ENCODE results near the gene NXT1. TPM values are rescaled to one million over a fixed set of nuclear protein-coding genes. Genes with fewer than 3 reads are reported as not detected.

NXT1 gene
- total RNA-seq, 4 donors from 2014 or later, result 18.3 to 64.5 (median 43.9) TPM

- no peak overlapping the region for H3K4me3 ChIP-seq
- no peak for TF ChIP-seq CTCF (IDR thresholded peaks at IDR 0.05)
- TF ChIP-seq POLR2A (IDR thresholded peaks at IDR 0.05), result no peak
- TF ChIP-seq EP300 (IDR thresholded peaks at IDR 0.05), result no peak
- TF ChIP-seq POLR2AphosphoS5 (IDR thresholded peaks at IDR 0.05), result no peak
- H3K4me1 ChIP-seq, result no peaks in the 10 kb centered on the region
- H3K27me3 ChIP-seq, result no peaks in the 10 kb centered on the region
- no peaks in the 10 kb centered on the region for H3K36me3 ChIP-seq
- H3K9me3 ChIP-seq, result peaks cover 3% of the 10 kb centered on the region
- H3K27ac ChIP-seq, result no peak overlapping the region
- DNase-seq (ENCODE audit: low spot score in 2 of 2), result no peak
- 95% methylated on average over 10 of the region's 15 CpGs for WGBS
Observed at GRCh38 chr20:23327617-23328333, 22.8 kb upstream of the NXT1 start.

- TF ChIP-seq CTCF (IDR thresholded peaks at IDR 0.05) (no peak), POLR2A (IDR thresholded peaks at IDR 0.05) (no peak), EP300 (IDR thresholded peaks at IDR 0.05) (no peak), POLR2AphosphoS5 (IDR thresholded peaks at IDR 0.05) (no peak)
- 67% methylated on average over 8 of the region's 8 CpGs for WGBS
- no peak overlapping the region for H3K4me3 ChIP-seq
- H3K9me3 ChIP-seq, result peaks cover 3% of the 10 kb centered on the region
- H3K27ac ChIP-seq, result no peak overlapping the region
- H3K4me1 ChIP-seq, result no peaks in the 10 kb centered on the region
- no peak for DNase-seq (ENCODE audit: low spot score in 2 of 2)
- H3K36me3 ChIP-seq, result no peaks in the 10 kb centered on the region
- no peaks in the 10 kb centered on the region for H3K27me3 ChIP-seq
Observed at GRCh38 chr20:23331450-23332350, 18.9 kb upstream of the NXT1 start.

GRCh38 chr20:23332467-23332866 is 18.1 kb upstream of the NXT1 start:
- TF ChIP-seq CTCF (IDR thresholded peaks at IDR 0.05) (no peak), POLR2AphosphoS5 (IDR thresholded peaks at IDR 0.05) (no peak), POLR2A (IDR thresholded peaks at IDR 0.05) (no peak), EP300 (IDR thresholded peaks at IDR 0.05) (no peak)
- Histone ChIP-seq H3K9me3 (peaks cover 3% of the 10 kb centered on the region), H3K4me3 (no peak overlapping the region), H3K27me3 (no peaks in the 10 kb centered on the region), H3K27ac (no peak overlapping the region), H3K36me3 (no peaks in the 10 kb centered on the region), H3K4me1 (peaks cover 2% of the 10 kb centered on the region)
- no peak for DNase-seq (ENCODE audit: low spot score in 2 of 2)
- WGBS, result 54% methylated on average over 2 of the region's 2 CpGs

GRCh38 chr20:23334111-23334510 is 16.5 kb upstream of the NXT1 start:
- H3K27ac ChIP-seq, result no peak overlapping the region
- no peak overlapping the region for H3K4me3 ChIP-seq
- no peaks in the 10 kb centered on the region for H3K27me3 ChIP-seq
- TF ChIP-seq EP300 (IDR thresholded peaks at IDR 0.05) (no peak), POLR2AphosphoS5 (IDR thresholded peaks at IDR 0.05) (no peak)
- H3K9me3 ChIP-seq, result peaks cover 3% of the 10 kb centered on the region
- no peak for DNase-seq (ENCODE audit: low spot score in 2 of 2)
- H3K36me3 ChIP-seq, result no peaks in the 10 kb centered on the region
- peaks cover 5% of the 10 kb centered on the region for H3K4me1 ChIP-seq
- 76% methylated on average over 3 of the region's 3 CpGs for WGBS

- Histone ChIP-seq H3K4me1 (peaks cover 5% of the 10 kb centered on the region), H3K4me3 (no peak overlapping the region), H3K27ac (no peak overlapping the region), H3K27me3 (no peaks in the 10 kb centered on the region), H3K9me3 (no peaks in the 10 kb centered on the region), H3K36me3 (no peaks in the 10 kb centered on the region)
- no peak for DNase-seq (ENCODE audit: low spot score in 2 of 2)
- WGBS, result 87% methylated on average over 5 of the region's 5 CpGs
- no peak for TF ChIP-seq POLR2A (IDR thresholded peaks at IDR 0.05)
- TF ChIP-seq CTCF (IDR thresholded peaks at IDR 0.05), result no peak
- TF ChIP-seq POLR2AphosphoS5 (IDR thresholded peaks at IDR 0.05), result no peak
- TF ChIP-seq EP300 (IDR thresholded peaks at IDR 0.05), result no peak
Observed at GRCh38 chr20:23335521-23335920, 15.1 kb upstream of the NXT1 start.
